Effector CD8-positive, alpha-beta T cell (primary cell): Measurements from ENCODE around the gene INTS13.
A peak's percentile ranks its signal among the peaks of the same experiment; 100 is the strongest.
"Not testable (repeated sequence)": the region's sequence is repeated elsewhere in the genome, so short reads cannot be mapped to it uniquely, and the experiment has no call there.

ENCODE experiments used
- DNase-seq: peaks from one replicate; lab custom pipeline; 2025; lab: John Stamatoyannopoulos, UW
- total RNA-seq, 4 experiments: gene quantifications; one replicate each; lab custom pipeline; 2026; lab: John Stamatoyannopoulos, UW

The INTS13 gene, protein sequence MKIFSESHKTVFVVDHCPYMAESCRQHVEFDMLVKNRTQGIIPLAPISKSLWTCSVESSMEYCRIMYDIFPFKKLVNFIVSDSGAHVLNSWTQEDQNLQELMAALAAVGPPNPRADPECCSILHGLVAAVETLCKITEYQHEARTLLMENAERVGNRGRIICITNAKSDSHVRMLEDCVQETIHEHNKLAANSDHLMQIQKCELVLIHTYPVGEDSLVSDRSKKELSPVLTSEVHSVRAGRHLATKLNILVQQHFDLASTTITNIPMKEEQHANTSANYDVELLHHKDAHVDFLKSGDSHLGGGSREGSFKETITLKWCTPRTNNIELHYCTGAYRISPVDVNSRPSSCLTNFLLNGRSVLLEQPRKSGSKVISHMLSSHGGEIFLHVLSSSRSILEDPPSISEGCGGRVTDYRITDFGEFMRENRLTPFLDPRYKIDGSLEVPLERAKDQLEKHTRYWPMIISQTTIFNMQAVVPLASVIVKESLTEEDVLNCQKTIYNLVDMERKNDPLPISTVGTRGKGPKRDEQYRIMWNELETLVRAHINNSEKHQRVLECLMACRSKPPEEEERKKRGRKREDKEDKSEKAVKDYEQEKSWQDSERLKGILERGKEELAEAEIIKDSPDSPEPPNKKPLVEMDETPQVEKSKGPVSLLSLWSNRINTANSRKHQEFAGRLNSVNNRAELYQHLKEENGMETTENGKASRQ
- 36.5 to 46.8 (median 44.2) reads per million in 4 experiments for total RNA-seq

DNA sequence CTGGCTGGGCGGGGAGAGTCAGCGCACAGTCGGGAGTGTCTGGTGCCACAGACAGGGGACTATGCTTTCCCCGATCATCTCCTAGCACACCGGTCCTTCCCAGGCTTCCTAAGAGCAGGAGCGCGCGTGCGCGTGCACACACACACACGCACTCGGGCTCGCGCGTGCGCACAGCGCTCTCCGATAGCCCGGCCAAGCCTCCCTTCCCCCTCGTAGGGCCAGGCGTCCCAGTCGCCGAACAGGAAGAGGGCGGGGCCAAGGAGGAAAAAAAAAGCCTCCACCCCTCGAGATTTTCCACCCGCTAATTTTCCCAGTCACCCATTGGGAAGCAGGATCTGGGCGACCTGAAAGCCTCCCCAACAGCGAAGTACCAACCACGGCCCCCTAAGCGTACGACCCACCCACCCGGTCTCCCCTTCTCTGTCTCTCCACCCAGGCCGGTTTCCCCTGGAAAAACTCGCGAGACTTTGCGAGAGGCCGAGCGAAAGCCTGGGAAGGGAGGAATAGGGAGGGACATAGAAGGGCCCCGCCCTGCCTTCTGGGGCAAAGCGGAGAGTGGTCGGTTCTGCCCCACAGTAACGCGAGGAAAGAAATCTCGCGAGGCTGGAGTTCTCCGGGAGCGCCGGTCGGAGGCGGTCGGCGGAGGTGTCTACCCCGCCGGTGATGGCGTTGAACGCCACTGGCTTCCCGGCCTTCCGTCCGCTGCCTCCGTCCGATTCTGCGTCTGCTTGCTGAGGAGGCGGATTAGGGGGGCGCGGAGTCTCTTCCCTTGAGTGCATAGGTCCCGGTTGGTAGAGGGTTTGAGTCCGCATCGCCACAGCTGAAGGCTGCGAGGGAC is at the start of gene INTS13, which contains the start of gene FGFR1OP2:
TSS of gene INTS13 (minus strand) at position 119 of the 838 bp plus-strand sequence. CDS start 1,178 bp downstream, outside the sequence.
TSS of gene FGFR1OP2 (plus strand) at position 608 of the 838 bp plus-strand sequence. CDS start 15,689 bp downstream, outside the sequence.
- DNase-seq, result peak; percentile 96

DNA sequence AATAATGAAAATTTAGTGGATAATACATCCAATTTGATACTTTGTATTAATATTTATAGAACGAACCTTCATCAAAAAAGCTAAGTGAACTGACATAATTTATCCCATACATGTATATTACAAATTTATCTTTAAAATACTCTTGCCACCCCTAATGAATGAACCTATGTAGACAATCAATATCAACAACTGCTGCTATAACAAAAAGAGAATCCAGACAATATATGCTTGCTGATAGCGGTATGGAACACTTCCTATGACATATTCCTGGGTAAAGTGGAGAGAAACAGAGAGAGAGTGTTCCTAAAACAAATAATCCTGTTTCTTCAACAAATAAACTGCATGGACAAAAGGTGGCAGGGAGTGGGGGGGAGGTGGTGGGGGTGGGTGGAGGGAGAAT is 45.1 kb upstream of the INTS13 start:
- DNase-seq, result no peak

DNA sequence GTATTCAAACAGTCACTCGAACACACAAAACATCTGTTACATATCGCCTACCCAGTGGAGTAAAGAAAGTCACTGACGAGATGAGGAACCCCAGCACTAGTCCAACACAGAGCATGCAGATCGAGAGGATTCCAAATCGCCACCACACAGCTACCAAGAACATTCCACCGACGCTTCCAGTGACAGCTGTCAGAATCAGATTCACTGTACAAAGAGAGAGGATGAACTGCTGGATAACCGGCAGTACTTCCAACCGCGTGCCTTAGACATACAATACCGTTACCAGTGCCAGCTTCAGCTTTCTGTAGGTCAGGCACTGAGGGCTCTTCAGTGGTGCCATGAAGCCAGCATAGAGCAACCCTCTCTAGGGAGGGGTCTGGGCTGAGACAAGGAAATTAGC is 42.0 kb upstream of the INTS13 start:
- DNase-seq, result no peak

DNA sequence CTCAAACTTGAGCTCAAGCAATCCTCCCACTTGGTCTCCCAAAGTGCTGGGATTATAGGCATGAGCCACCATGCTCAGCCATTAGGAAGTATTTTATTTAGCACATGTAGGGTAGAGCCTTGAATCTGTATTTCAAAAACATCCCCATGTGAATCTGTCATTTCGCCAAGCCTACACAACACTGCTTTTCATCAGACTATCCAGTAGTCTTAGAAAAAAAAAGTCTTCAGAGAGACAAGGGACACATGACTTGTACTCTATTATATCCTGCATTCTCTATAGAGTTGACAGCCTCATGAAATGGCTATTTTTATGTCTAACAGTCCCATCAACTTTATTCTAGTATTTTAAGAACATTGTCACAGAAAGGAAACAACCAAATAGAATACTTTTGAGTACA is 41.0 kb upstream of the INTS13 start:
- DNase-seq, result no peak

DNA sequence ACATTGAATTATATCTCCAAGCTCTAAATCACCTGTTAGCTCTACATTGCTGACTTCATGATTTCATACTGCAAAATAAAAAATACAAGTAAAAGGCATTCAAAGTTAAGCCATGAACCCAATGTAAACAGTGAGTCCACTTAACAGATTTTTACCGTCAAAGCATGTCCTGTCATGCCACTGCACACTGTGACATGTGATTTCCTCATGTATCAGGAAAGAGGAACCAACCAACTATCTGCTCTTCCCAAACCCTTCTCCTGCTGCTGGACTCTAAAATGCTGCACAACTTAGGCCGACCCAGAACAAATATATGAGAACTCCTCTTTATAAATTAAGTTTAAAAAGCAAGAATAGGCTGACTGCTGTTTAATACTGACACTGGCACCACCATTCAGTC is 38.9 kb upstream of the INTS13 start:
- DNase-seq, result no peak

DNA sequence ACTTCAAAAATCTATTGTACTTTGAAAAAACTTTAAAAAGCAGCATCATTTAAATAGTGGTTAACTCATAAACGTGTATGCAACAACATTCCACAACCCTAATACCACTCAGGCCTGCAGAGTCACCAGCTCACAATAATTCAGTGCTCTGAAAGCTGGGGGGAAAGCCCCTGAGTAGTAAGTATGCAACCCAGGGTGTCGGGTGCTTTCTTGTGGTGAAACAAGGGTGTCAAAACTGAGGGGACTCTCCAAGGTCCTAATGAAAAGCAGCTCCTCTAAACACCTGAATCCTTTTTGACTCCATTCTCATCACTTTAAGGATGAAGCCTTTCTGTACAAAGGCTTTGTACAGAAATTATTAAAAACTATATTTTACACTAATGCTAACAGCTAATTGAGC is 34.2 kb upstream of the INTS13 start:
- peak; percentile 33 for DNase-seq

DNA sequence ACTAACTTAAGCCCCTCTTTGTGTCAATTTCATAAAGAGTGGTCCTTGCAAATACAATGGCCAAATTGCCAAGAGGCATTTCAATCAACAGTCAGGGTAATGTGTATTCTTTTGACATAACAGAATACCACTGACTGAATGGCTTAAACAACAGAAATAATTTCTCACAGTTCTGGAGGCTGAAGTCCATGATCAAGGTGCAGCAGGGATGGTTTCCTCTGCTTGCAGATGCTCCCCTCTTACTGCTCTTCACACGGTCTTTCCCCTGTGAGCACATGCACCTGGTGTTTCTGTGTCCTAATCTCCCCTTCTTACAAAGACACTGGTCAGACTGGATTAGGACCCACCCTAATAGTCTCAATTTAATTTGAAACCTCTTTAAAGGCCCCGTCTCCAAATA is 32.4 kb upstream of the INTS13 start:
- DNase-seq, result no peak

DNA sequence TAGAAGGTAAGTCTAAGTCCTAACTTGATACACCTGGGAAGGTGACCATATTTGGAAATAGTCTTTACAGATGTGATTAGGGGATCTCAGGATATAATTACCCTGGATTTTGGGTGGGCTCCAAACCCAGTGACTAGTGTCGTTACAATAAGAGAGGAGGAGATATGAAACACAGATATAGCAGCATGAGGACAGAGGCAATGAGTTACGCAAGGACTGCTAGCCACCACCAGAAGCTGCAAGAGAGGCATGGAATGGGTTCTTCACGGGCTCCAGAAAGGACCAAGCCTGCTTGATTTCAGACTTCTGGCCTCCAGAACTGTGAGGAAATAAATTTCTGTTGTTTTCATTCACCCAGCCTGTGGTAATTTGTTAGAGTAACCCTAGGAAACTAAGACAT is 29.1 kb upstream of the INTS13 start:
- no peak for DNase-seq

DNA sequence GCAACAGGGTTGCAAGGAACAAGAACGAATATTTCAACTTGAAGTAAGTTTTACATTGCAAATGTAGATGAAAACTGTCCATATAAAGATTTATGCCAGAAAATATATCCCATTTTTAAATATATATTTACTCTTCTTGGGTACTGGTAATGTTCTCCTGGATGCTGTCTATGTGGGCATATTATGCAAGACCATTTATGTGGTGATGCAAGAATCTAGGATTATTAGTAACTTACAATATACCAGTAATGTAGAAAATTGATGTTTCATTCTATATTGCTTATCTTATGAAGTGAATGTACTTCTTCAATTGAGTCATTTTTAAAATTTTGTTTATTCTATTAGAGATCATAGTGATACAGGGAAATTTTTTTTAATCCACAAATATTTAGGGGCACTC is 25.6 kb upstream of the INTS13 start:
- no peak for DNase-seq

DNA sequence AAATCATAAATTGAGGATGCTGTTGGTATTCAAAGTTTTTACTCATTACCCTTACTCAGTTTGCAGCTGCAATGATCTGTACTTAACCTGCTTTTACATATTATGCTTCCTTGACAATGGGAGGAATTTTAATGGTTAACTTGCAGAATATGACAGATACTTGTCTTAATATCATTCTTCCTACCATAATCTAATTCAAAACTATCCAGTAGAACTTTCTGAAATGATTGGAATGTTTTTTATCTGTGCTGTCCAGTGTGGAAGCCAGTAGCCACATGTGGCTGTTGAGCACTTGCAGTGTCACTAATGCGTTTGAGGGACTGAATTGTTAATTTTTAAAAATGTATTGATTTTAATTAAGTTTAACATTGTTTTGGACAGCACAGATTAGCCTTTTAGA is 24.0 kb upstream of the INTS13 start:
- DNase-seq, result no peak

DNA sequence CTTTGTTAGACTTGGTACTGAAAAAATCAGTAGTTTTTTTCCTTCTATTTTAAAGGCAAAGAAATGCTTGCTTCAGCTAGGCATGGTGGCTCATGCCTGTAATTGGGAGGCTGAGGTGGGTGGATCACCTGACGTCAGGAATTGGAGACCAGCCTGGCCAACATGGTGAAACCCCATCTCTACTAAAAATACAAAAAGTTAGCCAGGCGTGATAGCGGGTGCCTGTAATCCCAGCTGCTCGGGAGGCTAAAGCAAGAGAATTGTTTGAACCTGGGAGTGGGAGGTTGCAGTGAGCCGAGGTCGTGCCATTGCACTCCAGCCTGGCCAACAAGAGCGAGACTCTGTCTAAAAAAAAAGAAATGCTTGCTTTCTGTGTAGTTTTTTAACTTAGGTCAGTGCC is 23.6 kb upstream of the INTS13 start:
- DNase-seq, result not testable (repeated sequence)

DNA sequence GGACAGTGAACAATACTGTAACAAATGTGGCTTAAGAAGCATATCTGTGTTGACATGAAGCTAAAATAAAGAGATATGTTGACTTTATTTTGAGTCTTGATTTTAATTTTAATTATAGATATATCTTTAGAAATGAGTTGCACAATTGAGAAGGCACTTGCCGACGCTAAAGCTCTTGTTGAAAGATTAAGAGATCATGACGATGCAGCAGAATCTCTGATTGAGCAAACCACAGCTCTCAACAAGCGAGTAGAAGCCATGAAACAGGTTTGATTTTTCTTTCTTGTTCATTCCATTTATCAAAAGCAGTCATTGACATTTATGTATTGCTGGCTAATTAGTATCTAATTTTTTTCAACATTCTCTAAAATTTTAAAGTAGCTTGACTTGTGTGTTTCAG is 16.2 kb upstream of the INTS13 start:
- DNase-seq, result no peak

DNA sequence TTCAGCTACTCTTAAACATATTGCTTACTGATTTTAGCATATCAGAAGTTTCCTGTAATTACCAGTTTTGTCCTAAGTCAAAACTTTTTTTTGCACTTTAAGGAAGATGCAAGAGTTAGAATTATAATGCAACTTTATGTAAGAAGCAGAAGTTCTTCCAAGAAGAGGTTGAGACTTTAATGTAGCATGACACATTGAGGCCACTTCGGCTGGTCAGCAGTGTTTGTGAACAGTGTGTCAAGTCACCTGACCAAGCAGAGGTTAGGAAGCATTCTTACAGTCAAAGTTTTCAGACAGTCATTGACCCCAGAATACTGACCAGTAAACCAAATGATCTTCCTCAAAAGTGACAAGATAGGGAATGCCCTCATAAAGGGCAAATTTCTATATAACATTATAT is 15.7 kb upstream of the INTS13 start:
- DNase-seq, result no peak

DNA sequence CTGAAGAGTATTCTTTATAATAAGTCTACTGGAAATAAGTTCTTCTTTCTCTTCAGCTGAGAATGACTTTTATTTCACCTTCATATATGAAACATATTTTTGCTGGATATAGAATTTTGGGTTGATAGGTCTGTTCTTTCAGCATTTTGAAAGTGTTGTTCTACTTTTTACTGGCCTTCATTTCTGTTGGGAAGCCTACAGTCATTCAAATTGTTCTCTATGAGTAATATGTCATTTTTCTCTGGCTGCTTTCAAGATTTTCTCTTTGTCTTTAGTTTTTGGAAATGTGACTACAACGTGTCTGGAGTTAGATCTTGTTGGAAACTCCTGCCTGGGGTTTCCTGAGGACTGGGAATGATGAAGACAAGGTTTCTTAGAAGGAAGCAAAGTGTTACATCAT is 10.5 kb upstream of the INTS13 start:
- DNase-seq, result no peak

DNA sequence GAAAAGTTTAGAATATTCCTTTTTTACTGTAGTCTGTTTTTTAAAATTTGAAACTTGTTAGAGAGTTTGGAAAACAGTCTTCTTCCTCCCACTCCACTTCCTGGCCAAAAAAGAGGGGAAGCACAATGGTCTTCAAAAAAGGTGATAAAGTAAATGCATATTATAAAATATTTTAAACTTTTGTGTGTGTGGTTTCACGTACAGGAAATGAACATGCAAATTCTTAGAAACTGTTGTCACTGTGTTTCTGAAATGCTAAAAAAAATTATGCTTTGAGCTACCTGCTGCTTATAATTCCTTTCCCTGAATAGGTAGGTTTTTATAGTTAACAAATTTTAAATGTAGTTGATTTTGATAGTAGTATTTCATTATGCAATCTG is 3.4 kb upstream of the INTS13 start:
- DNase-seq, result no peak

DNA sequence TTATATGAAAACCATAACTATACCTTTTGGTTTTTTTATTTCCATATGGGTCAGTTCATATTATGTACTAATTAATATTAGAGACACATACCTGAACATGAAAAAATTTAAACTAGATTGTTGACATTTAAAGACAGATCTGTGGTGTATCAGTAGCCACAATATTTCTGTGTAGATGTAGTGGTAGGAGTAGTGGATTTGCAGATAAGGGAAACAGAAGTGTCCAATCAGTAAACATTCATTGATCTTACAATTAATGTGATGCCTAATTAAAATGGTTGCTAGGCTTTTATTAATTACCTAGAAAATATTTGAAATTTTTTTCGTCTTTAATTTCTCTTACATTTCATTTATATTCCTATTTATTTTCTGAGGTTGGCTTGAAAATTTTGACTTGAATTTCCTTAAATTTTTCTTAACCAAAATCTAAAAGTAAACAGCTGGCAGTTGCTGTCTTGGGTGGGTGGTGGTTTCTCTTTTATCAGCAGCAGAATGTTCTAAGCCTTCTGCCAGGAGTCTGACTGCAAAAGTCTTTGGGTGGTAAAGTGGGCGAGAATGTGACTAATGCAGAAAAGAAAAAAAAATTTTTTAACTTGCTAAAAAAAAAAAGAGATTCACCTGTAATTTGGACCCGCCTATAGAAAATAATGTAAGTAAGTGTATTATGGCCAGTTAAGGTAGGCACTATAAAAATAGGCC is 2.9 kb upstream of the INTS13 start:
- no peak for DNase-seq

DNA sequence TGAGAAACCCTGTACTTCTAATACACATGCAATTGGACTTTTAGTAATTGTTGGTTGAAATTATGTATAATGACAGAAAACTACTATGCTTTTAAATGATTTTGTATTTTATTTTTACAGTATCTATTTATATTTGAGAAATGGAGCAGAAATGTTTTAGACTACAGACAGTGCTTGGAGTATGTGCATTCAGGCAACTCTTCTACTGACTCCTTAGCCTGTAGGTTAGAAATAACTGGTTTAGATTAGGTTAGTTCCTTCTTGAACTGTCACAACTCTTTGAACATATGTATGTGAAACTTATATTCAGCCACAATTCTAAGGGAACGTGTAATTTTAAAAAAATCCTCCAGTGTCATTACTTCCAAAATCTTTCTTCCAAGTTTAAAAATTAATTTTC is 2.2 kb upstream of the INTS13 start:
- DNase-seq, result no peak

DNA sequence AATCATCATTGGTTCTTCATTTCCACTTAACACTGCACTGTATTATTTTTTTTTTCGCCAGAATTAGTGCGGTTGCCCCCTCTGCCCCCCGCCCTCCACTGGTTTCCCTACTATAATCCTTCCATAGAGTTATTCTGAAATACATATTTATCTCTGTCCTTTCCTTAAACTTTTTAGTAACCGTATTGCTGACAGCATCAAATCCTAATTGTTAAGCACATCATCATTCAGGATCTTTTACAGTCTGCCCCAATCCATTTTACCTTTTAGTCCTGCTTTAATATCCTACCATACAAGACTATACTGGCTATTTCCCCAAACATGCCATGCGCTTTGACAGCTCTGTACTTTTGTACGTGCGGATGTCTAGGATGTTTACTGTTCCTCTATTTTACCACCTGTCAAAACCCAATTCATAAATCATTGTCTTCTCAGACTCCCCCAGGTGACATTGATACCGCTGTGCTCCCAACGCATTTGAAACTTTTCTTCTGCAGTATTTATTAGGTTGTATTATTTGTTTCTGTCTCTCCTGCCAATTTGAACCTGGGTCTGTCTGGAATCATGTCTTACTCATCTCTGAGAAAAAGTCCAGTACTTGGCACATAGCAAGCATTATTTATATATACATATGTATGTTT is 1.5 kb upstream of the INTS13 start:
- DNase-seq, result no peak

DNA sequence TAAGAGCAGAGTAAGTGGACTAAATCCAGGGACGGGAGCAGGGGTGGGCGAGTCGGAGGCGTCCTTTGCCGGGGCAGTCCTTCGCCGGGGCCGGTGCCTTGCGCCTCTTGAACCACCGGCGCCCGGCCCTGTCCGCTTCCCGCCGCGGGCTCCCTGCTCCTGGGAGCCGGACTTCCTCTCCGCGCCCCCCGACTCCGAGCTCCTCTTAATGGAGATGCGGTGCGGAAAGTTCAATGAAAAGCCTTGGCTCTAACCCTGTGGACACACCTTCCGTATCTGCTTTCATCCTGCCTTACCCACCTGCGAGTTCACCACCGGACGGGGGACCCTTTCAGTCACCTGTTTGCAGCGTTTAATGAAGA is 901 bp upstream of the INTS13 start:
- peak; percentile 35 for DNase-seq

DNA sequence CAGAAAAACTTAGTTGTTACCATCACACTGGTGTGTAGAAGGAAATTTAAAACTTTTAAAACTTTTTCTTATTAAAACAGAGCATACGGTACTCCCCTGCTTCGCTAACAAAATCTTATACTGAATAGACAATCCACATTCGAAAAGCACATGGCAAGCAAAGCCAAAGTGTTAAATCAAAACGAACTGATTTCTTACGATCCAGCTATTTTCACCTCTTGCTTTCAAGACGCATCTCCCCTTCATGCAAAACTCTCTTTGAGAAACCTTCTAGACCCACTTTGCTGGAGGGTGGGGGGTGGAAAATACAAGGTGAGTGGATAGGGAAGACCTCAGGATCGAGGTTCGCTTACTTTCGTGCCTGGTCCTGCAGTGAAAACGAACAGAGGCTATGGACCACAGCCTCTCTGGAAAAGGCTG is 328 bp downstream of the INTS13 start:
- no peak for DNase-seq
